ENCODE measurements around the gene ALPP.
"Not testable (repeated sequence)": the region's sequence is repeated elsewhere in the genome, so short reads cannot be mapped to it uniquely, and the experiment has no call there.

The ALPP gene

GRCh38 chr2:232402518-232402917, 24.0 kb downstream of the ALPP start:
- DNase-seq (ENCODE audit: low read depth): no peak

DNA sequence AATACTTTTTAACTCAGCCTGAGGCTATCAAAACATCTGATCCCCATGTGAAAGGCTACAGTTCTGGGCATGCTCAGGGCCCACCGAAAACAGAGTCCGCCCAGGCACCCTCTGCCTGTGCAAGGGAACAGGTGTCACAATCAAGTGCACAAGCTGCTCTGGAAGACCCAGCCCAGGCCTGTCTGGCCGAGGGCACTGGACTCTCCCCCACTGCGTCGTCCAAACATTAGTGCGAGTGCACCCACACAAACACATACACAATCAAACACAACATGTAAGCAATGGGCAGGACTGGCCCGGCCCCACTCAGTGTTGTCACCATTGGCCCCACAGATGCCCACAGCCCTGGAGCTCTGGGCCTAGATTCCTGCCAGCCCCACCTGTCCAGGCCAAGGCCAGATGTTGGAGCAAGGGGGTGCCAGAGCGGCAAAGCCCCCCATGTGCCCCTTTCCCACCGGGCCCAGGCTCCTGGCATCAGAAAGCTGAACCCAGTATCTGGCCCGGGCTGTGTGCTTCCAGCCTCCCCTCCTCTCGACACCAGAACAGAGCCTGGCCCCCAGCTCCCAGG, 27.5 kb downstream of the ALPP start:
- TF ChIP-seq, protein P1, sequence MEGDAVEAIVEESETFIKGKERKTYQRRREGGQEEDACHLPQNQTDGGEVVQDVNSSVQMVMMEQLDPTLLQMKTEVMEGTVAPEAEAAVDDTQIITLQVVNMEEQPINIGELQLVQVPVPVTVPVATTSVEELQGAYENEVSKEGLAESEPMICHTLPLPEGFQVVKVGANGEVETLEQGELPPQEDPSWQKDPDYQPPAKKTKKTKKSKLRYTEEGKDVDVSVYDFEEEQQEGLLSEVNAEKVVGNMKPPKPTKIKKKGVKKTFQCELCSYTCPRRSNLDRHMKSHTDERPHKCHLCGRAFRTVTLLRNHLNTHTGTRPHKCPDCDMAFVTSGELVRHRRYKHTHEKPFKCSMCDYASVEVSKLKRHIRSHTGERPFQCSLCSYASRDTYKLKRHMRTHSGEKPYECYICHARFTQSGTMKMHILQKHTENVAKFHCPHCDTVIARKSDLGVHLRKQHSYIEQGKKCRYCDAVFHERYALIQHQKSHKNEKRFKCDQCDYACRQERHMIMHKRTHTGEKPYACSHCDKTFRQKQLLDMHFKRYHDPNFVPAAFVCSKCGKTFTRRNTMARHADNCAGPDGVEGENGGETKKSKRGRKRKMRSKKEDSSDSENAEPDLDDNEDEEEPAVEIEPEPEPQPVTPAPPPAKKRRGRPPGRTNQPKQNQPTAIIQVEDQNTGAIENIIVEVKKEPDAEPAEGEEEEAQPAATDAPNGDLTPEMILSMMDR (conservative IDR thresholded peaks at IDR 0.05; ENCODE audit: low read length): no peak
- H3K4me3 ChIP-seq (ENCODE audit: low read length): no peak overlapping the region
- no peak for DNase-seq (ENCODE audit: low read depth)

More at GRCh38 chr2:232402518-232402917, 24.0 kb downstream of the ALPP start:
- TF ChIP-seq, protein P1 (conservative IDR thresholded peaks at IDR 0.05; ENCODE audit: low read length): no peak
- H3K4me3 ChIP-seq (ENCODE audit: low read length): no peak overlapping the region

DNA sequence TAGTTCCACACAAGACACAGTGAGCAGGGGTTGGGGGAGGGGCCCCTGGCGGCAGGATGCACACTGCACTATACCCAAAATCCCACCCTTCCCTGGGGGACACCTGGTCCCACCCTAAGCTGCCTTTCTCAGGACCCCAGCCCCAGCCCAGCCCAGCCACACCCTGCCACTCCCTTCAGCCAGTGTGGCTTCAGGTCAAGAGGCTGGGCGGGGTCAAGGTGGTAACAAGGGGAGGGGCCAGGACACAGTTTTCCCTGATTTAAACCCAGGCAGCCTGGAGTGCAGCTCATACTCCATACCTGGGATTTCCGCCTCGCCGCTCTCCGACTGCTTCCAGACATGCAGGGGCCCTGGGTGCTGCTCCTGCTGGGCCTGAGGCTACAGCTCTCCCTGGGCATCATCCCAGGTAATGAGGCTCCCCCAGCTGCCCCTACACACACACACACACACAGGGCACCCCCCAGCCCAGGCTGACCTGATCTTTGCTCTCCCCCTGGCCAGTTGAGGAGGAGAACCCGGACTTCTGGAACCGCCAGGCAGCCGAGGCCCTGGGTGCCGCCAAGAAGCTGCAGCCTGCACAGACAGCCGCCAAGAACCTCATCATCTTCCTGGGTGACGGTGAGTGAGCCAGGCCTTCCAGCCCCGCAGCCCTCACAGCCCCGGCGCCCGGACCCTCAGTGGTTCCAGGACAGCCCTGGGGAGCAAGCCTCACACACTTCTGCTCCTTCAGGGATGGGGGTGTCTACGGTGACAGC, 28.2 kb downstream of the ALPP start, which contains the start of gene ALPG:
TSS of gene ALPG (plus strand) at position 289 of the 755 bp plus-strand sequence. CDS start at position 340, 51 bp downstream.
- no peak within 1 kb of the TSS for H3K4me3 ChIP-seq (ENCODE audit: low read length)
- TF ChIP-seq, protein P1 (conservative IDR thresholded peaks at IDR 0.05; ENCODE audit: low read length): no peak
- no peak for DNase-seq (ENCODE audit: low read depth)

GRCh38 chr2:232407428-232408150, 29.0 kb downstream of the ALPP start:
- not testable (repeated sequence) for H3K4me3 ChIP-seq (ENCODE audit: low read length); DNase-seq (ENCODE audit: low read depth)

- H3K4me3 ChIP-seq (ENCODE audit: low read length); DNase-seq (ENCODE audit: low read depth): not testable (repeated sequence)
Measured at GRCh38 chr2:232408269-232408668, 29.7 kb downstream of the ALPP start.

DNA sequence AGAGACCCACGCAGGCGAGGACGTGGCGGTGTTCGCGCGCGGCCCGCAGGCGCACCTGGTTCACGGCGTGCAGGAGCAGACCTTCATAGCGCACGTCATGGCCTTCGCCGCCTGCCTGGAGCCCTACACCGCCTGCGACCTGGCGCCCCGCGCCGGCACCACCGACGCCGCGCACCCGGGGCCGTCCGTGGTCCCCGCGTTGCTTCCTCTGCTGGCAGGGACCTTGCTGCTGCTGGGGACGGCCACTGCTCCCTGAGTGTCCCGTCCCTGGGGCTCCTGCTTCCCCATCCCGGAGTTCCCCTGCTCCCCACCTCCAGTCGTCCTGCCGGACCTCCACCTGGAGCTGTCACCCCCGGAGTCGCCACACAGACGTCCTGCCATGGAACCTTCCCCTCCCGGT, 31.1 kb downstream of the ALPP start:
- not testable (repeated sequence) for DNase-seq (ENCODE audit: low read depth); H3K4me3 ChIP-seq (ENCODE audit: low read length)

DNA sequence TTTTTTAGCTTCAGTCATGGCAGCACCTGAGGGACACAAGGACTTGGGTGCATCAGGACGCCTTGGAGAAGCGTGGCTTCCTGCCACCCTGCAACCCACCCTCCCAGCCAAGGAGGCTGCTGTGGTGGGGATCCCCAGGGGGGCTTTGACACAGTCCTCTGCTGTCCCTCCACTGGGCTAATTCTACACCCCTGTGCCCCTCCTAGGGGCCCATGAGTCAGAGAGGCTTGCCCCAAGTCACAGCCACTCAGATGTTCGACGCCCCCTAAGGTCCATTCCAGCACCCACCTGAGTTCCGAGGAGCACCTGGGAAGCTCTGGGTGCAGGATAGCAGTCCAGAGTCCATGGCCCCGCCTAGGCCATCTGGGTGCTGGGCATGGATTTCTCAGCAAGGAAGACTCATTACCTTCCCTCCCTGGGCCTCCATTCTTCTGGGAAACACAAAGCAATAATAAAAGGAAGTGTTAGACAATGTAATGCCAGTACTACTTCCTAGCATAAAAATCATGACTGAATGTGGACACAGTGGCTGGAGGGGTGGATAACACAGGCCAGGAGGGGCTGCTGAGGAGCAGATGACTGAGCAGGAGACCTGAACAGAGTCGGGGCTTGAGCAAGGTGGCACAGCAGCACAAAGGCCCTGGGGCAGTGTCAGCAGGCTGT, 31.8 kb downstream of the ALPP start:
- TF ChIP-seq, protein P1 (conservative IDR thresholded peaks at IDR 0.05; ENCODE audit: low read length): no peak
- no peak overlapping the region for H3K4me3 ChIP-seq (ENCODE audit: low read length)

DNA sequence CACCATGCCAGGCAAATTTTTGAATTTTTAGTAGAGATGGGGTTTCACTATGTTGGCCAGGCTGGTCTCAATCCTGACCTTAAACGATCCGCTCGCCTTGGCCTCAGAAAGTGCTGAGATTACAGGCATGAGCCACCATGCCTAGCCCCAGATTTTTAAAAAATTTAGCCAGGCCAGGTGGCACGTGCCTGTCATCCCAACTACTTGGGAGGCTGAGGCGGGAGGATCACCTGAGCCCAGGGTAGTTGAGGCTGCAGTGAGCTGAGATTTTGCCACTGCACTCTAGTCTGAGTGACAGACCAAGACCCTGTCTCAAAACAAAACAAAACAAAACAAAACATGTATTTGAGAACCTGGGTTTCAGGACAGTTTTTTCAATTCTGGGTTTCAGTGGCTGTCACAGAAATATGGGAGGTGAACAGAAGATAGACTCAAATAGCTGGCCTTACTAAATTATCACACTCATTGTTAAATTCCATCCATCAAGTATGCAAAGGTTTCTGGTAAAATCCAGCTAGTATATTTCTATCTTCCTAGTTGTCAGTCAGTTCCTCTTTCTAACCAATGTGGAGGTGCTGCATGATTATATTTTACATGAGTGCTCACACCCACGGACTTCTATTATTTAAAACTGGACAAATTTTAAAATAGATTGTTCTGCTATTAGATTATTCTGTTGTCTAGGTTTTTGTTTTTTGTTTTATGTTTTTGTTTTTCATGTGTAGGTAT, 33.5 kb downstream of the ALPP start:
- TF ChIP-seq, protein P1 (conservative IDR thresholded peaks at IDR 0.05; ENCODE audit: low read length): no peak

More for the DNA sequence above, 31.8 kb downstream of the ALPP start:
- DNase-seq (ENCODE audit: low read depth): no peak

More for the DNA sequence above, 33.5 kb downstream of the ALPP start:
- DNase-seq (ENCODE audit: low read depth): no peak
- no peak overlapping the region for H3K4me3 ChIP-seq (ENCODE audit: low read length)
